Memory B cell (primary cell): ENCODE measurements around the gene RAPGEF4.

Experiments
- ATAC-seq: fragments of 150-1000 bp; cut with Tn5 transposase; 2 replicates; pipeline ENCODE4 v1.10.0; 2021; ENCODE audit warnings: low read depth, mild to moderate bottlenecking, moderate library complexity
- DNase-seq, 2 donors: peaks; one replicate each; pipeline ENCODE4 v3.0.0; 2022; ENCODE audit warnings: low spot score in 2 of 2
- H3K27ac Mint-ChIP-seq: one replicate; pipeline ENCODE4 v1.8.0; 2022; ENCODE audit warnings: mild to moderate bottlenecking, moderate library complexity, mixed read lengths
- H3K27me3 Mint-ChIP-seq: one replicate; pipeline ENCODE4 v1.8.0; 2022; ENCODE audit warnings: mixed read lengths
- H3K36me3 Mint-ChIP-seq: one replicate; pipeline ENCODE4 v1.8.0; 2022; ENCODE audit warnings: mild to moderate bottlenecking, mixed read lengths
- H3K4me1 Mint-ChIP-seq: one replicate; pipeline ENCODE4 v1.8.0; 2022; ENCODE audit warnings: mixed read lengths
- H3K4me3 Mint-ChIP-seq: one replicate; pipeline ENCODE4 v1.8.0; 2022; ENCODE audit warnings: mild to moderate bottlenecking, moderate library complexity, mixed read lengths
- H3K9me3 Mint-ChIP-seq: one replicate; pipeline ENCODE4 v1.8.0; 2022; ENCODE audit warnings: mixed read lengths

The RAPGEF4 gene

DNA sequence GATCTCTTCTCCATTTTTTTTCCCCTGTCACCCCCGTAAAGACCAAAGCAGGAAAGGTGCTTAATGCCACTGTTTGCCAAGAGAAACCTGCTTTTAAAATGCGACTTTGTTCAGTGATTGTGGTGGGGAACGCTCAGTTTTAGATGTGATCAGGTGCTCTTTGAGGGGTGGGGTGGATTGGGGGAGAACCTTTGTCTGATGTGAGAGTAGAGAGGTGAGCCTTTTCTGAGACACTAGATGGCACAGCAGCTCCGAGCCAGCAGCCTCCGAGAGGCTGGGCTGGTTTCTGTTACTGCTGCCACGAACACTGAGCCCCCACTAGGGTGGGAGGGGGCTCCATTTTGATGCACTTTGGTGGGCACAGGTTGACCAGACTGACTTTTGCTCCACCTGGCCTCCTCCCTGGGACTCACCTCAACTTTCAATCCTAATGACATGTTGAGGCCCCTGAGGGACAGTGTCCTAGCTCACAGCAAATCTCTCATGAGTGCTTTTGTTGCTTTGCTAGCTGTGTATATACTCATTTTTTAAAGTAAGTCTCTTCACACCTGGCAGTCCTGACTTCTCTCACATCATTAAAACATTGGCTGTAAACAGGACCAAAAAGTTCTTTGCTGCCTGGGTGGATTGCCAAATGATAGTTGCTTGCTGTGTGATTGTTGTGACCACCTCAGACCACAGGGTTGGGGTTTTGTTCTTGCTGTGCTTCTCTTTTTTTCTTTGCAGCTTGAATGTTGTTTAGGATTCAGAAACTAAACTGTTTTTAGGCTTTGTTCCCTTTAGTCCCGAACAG lies 241.8 kb downstream of the RAPGEF4 start:
- Mint-ChIP-seq H3K4me1 (no peaks in the 10 kb centered on the region), H3K27me3 (peaks cover 13% of the 10 kb centered on the region), H3K9me3 (no peaks in the 10 kb centered on the region), H3K36me3 (no peaks in the 10 kb centered on the region), H3K27ac (no peak overlapping the region), H3K4me3 (no peak overlapping the region)
- no peak for DNase-seq
- ATAC-seq, result no peak

DNA sequence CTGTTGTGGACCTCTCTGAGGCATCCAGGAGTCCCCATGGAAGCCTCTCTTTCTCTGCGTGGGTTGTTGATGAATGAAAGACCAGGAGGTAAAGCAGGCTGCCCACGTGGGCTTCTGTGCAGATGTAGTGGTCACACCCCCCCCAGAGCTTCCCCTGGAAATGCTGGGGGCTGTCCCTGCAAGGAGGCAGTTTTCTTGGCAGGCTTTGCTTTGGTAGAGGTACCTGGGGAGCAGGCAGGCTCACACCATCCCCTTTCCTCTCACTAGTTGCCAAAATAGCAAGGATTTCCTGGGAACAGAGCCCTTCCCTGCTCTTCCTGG lies 242.4 kb downstream of the RAPGEF4 start:
- Mint-ChIP-seq H3K27me3 (peaks cover 13% of the 10 kb centered on the region), H3K36me3 (no peaks in the 10 kb centered on the region), H3K27ac (no peak overlapping the region), H3K4me3 (no peak overlapping the region), H3K4me1 (no peaks in the 10 kb centered on the region), H3K9me3 (no peaks in the 10 kb centered on the region)
- no peak for DNase-seq
- ATAC-seq, result no peak

DNA sequence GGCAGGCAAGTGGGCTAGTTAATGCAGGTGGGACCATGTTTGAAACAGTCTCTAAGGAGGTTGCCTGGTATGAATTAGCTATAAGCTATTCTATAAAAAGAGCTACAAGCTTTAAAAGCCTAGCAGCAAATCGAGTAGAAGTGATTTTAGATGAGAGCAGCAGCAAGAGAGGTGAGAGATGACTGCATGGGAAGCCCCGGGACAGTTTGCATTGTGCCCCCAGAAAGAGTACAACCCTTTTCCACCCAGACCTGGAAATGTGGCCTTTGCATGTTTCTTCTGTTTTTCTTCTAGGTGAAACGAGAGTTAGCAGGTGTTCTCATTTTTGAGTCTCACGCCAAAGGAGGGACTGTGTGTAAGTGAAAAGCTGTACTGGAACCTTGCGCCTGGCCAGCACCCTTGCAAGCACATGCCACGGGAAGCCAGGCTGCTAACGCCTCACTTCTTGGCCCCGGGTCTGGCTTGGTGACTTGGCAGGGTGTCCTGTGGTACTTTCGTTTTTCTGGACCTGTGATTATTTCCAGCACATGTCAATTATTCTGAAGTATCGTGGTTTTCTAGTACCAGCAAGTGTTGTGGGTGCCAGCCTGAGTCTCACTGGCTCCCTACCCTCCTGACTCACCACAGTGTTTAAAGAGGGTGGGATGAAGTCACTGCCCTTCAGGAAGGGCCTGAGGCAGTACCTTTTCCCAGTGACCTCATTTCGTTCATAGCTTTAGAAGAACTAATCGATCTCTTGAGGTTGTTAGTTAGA lies 249.7 kb downstream of the RAPGEF4 start:
- H3K27me3 Mint-ChIP-seq, result peaks cover 8% of the 10 kb centered on the region
- H3K4me3 Mint-ChIP-seq, result no peak overlapping the region
- no peaks in the 10 kb centered on the region for H3K36me3 Mint-ChIP-seq
- DNase-seq (no peak), ATAC-seq (no peak)
- no peaks in the 10 kb centered on the region for H3K9me3 Mint-ChIP-seq
- H3K27ac Mint-ChIP-seq, result no peak overlapping the region
- H3K4me1 Mint-ChIP-seq, result peaks cover 8% of the 10 kb centered on the region

DNA sequence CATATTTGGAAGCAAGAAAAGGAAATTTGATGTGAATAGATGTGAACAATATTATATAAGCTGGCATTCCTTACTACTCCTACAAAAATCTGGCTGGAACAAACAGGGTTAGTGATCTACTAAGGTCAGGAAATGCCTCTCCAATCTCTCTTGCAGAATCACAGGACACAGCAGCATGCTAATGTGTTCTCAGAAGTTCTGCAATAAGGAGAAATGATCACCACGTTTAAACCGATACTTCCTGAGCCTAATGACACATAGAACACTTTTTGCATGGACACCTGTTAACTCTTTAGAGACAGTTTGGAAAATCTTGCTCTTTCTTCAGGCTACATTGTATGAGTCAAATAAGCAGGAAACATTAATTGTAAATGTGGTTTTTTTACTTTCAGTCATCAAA lies 250.4 kb downstream of the RAPGEF4 start:
- peaks cover 13% of the 10 kb centered on the region for H3K27me3 Mint-ChIP-seq
- H3K4me3 Mint-ChIP-seq, result no peak overlapping the region
- H3K36me3 Mint-ChIP-seq, result no peaks in the 10 kb centered on the region
- no peak overlapping the region for H3K27ac Mint-ChIP-seq
- no peak for ATAC-seq
- no peak for DNase-seq
- H3K4me1 Mint-ChIP-seq, result peaks cover 8% of the 10 kb centered on the region
- H3K9me3 Mint-ChIP-seq, result no peaks in the 10 kb centered on the region

DNA sequence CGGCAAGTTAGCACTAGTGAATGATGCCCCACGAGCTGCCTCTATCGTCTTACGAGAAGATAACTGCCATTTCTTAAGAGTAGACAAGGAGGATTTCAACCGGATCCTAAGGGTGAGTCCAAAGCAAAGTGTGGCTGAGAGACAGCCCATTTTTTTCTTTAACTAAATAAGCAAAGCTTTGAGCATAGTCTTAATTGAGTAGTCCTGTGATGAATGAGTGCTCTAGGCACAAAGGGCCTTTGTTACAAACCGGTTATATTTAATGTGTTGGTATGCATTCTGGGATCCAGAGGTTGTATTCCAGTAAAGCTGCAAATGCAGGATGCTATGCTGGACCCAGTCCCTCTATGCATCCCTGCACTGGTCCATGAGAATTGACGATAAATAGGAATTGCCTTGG lies 253.1 kb downstream of the RAPGEF4 start:
- Mint-ChIP-seq H3K36me3 (no peaks in the 10 kb centered on the region), H3K4me3 (no peak overlapping the region), H3K9me3 (no peaks in the 10 kb centered on the region), H3K27ac (no peak overlapping the region), H3K27me3 (peaks cover 16% of the 10 kb centered on the region), H3K4me1 (peaks cover 8% of the 10 kb centered on the region)
- DNase-seq, result no peak
- ATAC-seq, result no peak

DNA sequence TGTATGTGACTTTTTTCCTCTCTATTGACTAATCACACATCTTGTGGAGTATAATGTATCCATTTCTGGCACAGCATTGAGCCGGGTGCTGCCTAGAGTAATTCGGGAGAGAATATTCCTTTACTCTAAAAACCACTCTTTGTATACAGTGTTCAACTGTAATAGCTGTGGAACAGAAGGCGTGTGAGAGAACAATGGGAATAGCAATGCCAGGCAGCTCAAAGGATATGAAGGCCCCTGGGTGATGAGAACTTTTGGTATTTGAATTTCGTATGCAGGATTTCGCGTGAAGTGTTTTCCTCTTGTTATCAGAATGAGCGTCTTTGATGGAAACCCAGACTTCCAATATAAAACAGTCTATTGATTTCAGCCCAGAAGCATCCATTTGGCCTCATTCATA lies 255.4 kb downstream of the RAPGEF4 start:
- Mint-ChIP-seq H3K9me3 (no peaks in the 10 kb centered on the region), H3K27me3 (peaks cover 16% of the 10 kb centered on the region), H3K36me3 (no peaks in the 10 kb centered on the region), H3K4me3 (no peak overlapping the region), H3K4me1 (peaks cover under 1% of the 10 kb centered on the region), H3K27ac (no peak overlapping the region)
- DNase-seq, result no peak
- no peak for ATAC-seq

- Mint-ChIP-seq H3K27me3 (peaks cover 16% of the 10 kb centered on the region), H3K27ac (no peak overlapping the region), H3K4me3 (no peak overlapping the region), H3K4me1 (no peaks in the 10 kb centered on the region), H3K9me3 (no peaks in the 10 kb centered on the region), H3K36me3 (no peaks in the 10 kb centered on the region)
- DNase-seq (no peak), ATAC-seq (no peak)
These were observed 257.5 kb downstream of the RAPGEF4 start for GRCh38 chr2:172993139-172993538.

DNA sequence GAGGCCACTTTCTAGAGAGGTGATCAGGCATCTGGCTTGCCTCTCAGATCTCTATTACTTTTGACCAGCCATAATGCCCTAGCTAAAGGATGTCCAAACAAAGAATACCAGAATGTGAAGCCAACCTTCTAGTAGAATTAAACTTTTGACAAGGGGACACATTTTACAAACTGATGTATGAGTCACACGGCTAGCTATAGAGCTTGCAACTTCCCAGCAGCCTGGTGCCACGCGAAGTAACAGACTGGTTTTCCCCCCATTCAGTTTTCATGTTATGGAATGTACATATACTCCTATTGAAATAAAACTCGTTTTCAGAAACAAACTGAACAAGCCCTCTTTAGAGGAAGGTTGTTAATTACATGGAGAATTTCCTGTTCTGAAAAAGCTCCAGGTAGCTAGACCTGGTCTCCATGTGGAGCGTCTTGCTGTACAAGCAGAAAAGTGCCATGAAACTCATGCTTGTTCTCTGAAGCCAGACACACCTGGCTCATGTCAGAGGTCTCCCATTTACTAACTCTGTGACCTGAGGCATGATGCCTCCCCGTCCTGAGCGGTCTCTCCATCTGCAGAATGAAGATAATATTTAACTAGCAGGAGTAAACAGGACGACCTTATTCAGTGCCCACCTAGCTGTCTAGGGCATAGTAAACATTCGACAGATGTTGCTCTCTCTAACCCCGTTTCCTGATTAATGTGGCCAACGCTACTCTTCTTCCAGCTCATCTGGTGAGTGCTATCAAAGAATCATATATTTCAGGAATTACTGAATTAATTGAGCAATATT lies 258.5 kb downstream of the RAPGEF4 start:
- DNase-seq (no peak), ATAC-seq (no peak)
- H3K4me3 Mint-ChIP-seq, result no peak overlapping the region
- no peaks in the 10 kb centered on the region for H3K4me1 Mint-ChIP-seq
- no peaks in the 10 kb centered on the region for H3K9me3 Mint-ChIP-seq
- peaks cover 16% of the 10 kb centered on the region for H3K27me3 Mint-ChIP-seq
- no peaks in the 10 kb centered on the region for H3K36me3 Mint-ChIP-seq
- no peak overlapping the region for H3K27ac Mint-ChIP-seq

- Mint-ChIP-seq H3K27me3 (peaks cover 14% of the 10 kb centered on the region), H3K36me3 (no peaks in the 10 kb centered on the region), H3K27ac (no peak overlapping the region), H3K4me1 (no peaks in the 10 kb centered on the region), H3K9me3 (no peaks in the 10 kb centered on the region), H3K4me3 (no peak overlapping the region)
- ATAC-seq (no peak), DNase-seq (no peak)
These were observed 259.2 kb downstream of the RAPGEF4 start for GRCh38 chr2:172994864-172995263.

DNA sequence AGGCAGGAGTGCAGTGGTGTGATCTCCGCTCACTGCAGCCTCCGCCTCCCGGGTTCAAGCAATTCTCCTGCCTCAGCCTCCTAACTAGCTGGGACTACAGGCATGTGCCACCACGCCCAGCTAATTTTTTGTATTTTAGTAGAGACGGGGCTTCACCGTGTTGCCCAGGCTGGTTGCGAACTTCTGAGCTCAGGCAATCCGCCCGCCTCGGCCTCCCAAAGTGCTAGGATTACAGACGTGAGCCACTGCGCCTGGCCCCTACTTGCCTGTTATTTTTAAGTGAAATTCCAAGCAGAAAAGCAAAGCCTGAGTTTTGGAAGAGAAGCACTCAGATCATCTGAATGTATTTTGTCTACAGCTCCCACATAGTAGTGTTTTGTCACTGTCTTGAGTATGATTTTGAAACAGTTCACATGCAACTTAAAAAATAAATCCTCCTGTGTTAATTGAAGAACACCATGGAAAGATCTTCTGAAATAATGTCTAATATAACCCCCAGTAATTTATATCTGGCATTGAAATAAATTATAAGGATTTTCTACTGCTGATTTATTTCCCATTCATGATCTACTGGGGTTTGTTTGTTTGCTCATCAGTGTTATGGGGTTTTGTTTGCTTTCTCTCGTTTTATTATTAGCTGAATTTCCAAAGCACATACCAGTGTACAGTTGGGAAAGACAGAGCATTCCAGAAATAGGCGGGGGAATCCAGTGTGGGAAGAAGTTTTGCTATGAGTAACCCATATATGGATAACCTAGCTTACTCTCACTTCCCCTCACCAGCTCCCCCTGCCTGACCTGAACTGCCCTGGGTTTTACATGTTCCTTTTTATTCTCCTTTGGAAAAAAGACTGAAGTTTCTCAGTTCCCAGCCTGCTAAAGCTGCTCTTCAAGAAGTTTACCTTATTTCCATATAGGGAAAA lies 259.9 kb downstream of the RAPGEF4 start:
- DNase-seq, result no peak
- Mint-ChIP-seq H3K27ac (no peak overlapping the region), H3K4me3 (no peak overlapping the region), H3K36me3 (no peaks in the 10 kb centered on the region), H3K9me3 (no peaks in the 10 kb centered on the region), H3K27me3 (peaks cover 11% of the 10 kb centered on the region), H3K4me1 (no peaks in the 10 kb centered on the region)
- ATAC-seq, result no peak

GRCh38 chr2:172996387-172996961 lies 260.8 kb downstream of the RAPGEF4 start:
- no peaks in the 10 kb centered on the region for H3K4me1 Mint-ChIP-seq
- ATAC-seq (no peak), DNase-seq (no peak)
- peaks cover 9% of the 10 kb centered on the region for H3K27me3 Mint-ChIP-seq
- H3K9me3 Mint-ChIP-seq, result no peaks in the 10 kb centered on the region
- no peak overlapping the region for H3K27ac Mint-ChIP-seq
- H3K36me3 Mint-ChIP-seq, result no peaks in the 10 kb centered on the region
- H3K4me3 Mint-ChIP-seq, result no peak overlapping the region

GRCh38 chr2:172997031-172997430 lies 261.4 kb downstream of the RAPGEF4 start:
- Mint-ChIP-seq H3K4me3 (no peak overlapping the region), H3K36me3 (no peaks in the 10 kb centered on the region), H3K27me3 (peaks cover 11% of the 10 kb centered on the region), H3K4me1 (no peaks in the 10 kb centered on the region), H3K27ac (no peak overlapping the region), H3K9me3 (no peaks in the 10 kb centered on the region)
- DNase-seq, result no peak
- no peak for ATAC-seq

DNA sequence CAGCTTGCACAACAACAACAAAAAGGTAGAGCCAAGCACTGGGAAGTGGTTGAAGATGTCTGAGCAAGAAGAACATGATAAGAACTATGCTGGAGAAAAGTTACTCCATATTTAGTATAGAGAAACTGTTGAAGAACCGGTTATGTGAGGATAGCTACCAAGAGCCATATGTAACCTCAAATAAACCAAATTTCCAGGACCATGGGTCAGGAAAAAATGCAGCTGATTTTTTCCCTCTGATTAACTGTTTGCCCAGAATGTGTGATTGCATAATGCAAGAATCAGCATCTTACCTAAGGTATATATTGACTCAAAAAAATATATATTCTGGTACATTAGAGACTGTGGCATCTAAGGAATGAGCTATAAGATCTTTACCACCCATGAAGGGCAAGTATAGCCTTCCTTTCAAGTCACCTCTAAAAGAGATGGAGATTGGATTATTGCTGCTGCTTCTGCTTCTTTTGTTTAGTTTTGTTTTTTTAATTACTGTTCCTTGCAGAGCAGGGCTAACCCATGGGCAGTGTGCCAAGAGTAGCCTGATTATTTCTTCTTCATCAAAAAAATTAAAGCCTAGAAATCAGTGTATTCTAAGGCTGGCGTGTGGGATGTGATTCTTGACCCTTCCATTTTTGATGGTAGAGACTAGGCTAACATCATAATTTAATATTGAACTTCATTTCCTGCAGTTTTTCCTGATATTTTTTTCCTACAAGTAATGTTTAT lies 263.1 kb downstream of the RAPGEF4 start:
- Mint-ChIP-seq H3K4me1 (no peaks in the 10 kb centered on the region), H3K4me3 (no peak overlapping the region)
- ATAC-seq, result no peak

More for the DNA sequence above, 263.1 kb downstream of the RAPGEF4 start:
- no peak for DNase-seq
- Mint-ChIP-seq H3K27ac (no peak overlapping the region), H3K9me3 (no peaks in the 10 kb centered on the region), H3K27me3 (peaks cover 13% of the 10 kb centered on the region), H3K36me3 (no peaks in the 10 kb centered on the region)
